Ovary (tissue), 3 donors: ENCODE results near the gene PHACTR1.

Source experiments
- EP300 ChIP-seq: sonication (generic); formaldehyde crosslinking; IDR thresholded peaks from one replicate; pipeline ENCODE4 v1.6.1; 2017; ENCODE audit warnings: antibody characterized with exemption
- POLR2A ChIP-seq: fragments of 450-650 bp; IDR thresholded peaks from one replicate; pipeline ENCODE4 v1.6.1; 2017; ENCODE audit warnings: antibody characterized with exemption, mild to moderate bottlenecking, moderate library complexity
- TF ChIP-seq, protein P1 (sequence below), 3 donors: fragments of 450-650 bp in 2 of 3; fragments of 200-600 bp in 1 of 3; IDR thresholded peaks; one replicate each; pipeline versions ENCODE4 v1.5.1 to v1.8.0; 2016 to 2022; ENCODE audit warnings: antibody characterized with exemption in 3 of 3, mild to moderate bottlenecking in 1 of 3
- donor health status: DM: no; HTN: no; CAD: no.

DNA sequence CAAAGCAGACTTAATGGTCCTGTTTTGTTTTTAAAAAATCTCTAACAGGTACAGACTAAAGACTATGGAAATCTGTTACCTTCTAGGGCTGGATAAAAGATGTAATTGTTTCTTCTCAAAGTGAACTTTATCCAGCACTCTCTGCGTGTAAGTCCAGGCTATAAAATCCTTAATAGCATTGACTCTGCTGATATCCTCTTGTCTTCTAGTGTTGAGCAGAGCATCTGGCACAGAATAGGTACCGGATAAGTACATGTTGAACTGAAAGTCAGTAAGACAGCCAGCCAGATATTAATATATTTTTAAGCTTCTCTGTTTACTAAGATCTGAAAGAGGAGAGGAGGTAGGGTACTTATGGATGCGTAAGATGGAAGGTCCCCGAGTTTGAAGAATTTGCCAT lies 349.5 kb downstream of the PHACTR1 start:
- TF ChIP-seq, protein P1, sequence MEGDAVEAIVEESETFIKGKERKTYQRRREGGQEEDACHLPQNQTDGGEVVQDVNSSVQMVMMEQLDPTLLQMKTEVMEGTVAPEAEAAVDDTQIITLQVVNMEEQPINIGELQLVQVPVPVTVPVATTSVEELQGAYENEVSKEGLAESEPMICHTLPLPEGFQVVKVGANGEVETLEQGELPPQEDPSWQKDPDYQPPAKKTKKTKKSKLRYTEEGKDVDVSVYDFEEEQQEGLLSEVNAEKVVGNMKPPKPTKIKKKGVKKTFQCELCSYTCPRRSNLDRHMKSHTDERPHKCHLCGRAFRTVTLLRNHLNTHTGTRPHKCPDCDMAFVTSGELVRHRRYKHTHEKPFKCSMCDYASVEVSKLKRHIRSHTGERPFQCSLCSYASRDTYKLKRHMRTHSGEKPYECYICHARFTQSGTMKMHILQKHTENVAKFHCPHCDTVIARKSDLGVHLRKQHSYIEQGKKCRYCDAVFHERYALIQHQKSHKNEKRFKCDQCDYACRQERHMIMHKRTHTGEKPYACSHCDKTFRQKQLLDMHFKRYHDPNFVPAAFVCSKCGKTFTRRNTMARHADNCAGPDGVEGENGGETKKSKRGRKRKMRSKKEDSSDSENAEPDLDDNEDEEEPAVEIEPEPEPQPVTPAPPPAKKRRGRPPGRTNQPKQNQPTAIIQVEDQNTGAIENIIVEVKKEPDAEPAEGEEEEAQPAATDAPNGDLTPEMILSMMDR (IDR thresholded peaks at IDR 0.05): no peak
- TF ChIP-seq POLR2A (no peak), EP300 (no peak)
